ENCODE data around the gene TM9SF1. TPM values are rescaled to one million over a fixed set of nuclear protein-coding genes. Genes with fewer than 3 reads are reported as not detected.

Gene TM9SF1
- total and polyA plus RNA-seq, 2 of the 13 experiments (the other 11 are each of a cell fraction or from before 2014, with no cell fraction given) = 83.2 to 110 TPM

DNA sequence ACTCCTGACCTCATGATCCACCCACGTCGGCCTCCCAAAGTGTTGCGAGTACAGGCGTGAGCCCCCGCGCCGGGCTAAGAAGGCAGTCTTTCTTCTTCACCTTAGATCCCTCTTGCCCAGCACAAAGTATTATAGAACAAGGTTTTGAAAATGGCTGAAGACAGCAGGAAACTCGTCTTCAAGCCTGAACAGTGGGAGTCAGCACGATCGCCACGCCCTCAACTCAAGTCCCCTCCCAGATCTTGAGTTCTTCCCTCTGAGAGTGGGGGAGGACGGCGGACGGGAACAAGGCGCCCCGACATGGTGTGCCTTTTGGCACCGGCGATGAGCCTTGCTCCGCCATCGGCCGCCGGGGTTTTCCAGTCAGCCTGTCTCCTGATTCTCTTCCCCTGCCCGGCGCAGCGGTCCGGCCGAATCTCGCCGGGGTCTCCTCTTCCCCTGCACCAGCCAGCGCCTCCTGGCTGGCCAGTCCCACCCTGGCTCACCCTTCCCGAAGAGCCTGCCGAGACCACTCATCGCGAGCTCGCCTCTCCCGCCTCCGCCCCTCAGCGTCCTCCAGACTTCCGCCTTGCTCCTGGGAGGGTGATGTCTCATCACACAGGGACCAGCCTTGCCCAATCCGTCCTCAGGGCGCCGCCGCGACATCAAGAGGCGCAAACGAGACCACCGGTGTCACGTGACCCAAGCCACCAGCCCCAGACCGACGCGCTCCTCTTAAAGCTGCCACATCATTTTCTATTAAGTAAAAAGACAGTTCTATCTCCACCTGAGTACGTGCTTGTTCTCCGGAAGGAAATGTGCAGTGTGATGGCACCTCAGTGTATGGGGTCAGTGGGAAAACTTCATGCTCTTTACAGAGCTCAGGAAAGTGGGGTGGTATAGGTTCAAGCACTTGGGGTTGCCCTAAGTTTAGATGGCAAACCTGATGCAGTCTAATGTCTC is 18.0 kb upstream of the TM9SF1 start, which contains the start of gene CHMP4A (continued):
- peak; percentile 97 for TF ChIP-seq ZNF704 (CRISPR knock-in tag; IDR thresholded peaks at IDR 0.05; ENCODE audit: borderline replicate concordance)
- no peak for TF ChIP-seq PRPF4 (IDR thresholded peaks at IDR 0.05; ENCODE audit: low read depth, low read length, poor library complexity, severe bottlenecking)
- TF ChIP-seq PAWR (CRISPR knock-in tag; IDR thresholded peaks at IDR 0.05; ENCODE audit: borderline replicate concordance) = peak; percentile 98; the same call in 1 of the 2 replicates
- peak; percentile 92 for TF ChIP-seq ARID2 (CRISPR knock-in tag; IDR thresholded peaks at IDR 0.05; ENCODE audit: borderline replicate concordance)
- TF ChIP-seq TAF15 (IDR thresholded peaks at IDR 0.05; ENCODE audit: low read depth, low read length, poor library complexity, severe bottlenecking) = peak; percentile 100
- TF ChIP-seq ZNF275 (CRISPR knock-in tag; IDR thresholded peaks at IDR 0.05; ENCODE audit: borderline replicate concordance) = peak; percentile 95
- TF ChIP-seq ZBTB46 (CRISPR knock-in tag; IDR thresholded peaks at IDR 0.05; ENCODE audit: borderline replicate concordance) = peak; percentile 72; the same call in 1 of the 2 replicates
- no peak; the same call in 1 of the 2 replicates for TF ChIP-seq WIZ (CRISPR knock-in tag; IDR thresholded peaks at IDR 0.05)
- peak; percentile 91 for TF ChIP-seq ZNF609 (CRISPR knock-in tag; IDR thresholded peaks at IDR 0.05; ENCODE audit: borderline replicate concordance)
- TF ChIP-seq NONO (IDR thresholded peaks at IDR 0.05) = no peak
- TF ChIP-seq NONO (CRISPR knock-in tag; conservative IDR thresholded peaks at IDR 0.05) = peak; percentile 100
- peak; percentile 84; the same call in 1 of the 2 replicates for TF ChIP-seq TEAD2 (CRISPR knock-in tag; IDR thresholded peaks at IDR 0.05)
- peak; percentile 71; the same call in 1 of the 2 replicates for TF ChIP-seq TSC22D2 (CRISPR knock-in tag; IDR thresholded peaks at IDR 0.05; ENCODE audit: borderline replicate concordance)
- 0 out of 2 replicates have a peak, but pooled peaks have one; percentile 86 for TF ChIP-seq NCOA5 (CRISPR knock-in tag; IDR thresholded peaks at IDR 0.05)
- TF ChIP-seq ARHGAP35 (CRISPR knock-in tag; IDR thresholded peaks at IDR 0.05; ENCODE audit: borderline replicate concordance) = peak; percentile 97; the same call in 1 of the 2 replicates
- TF ChIP-seq EED (CRISPR knock-in tag; IDR thresholded peaks at IDR 0.05) = peak; percentile 89
- peak; percentile 98; the same call in 1 of the 2 replicates for TF ChIP-seq ZNF569 (CRISPR knock-in tag; IDR thresholded peaks at IDR 0.05; ENCODE audit: borderline replicate concordance)
- TF ChIP-seq HNRNPH1 (optimal IDR thresholded peaks at IDR 0.05; ENCODE audit: low read depth, low read length) = peak; percentile 95
